NAMALWA (cell line): Measurements from ENCODE around the gene TANC1.
"Not testable (repeated sequence)": the region's sequence is repeated elsewhere in the genome, so short reads cannot be mapped to it uniquely, and the experiment has no call there.

Experiments used
- DNase-seq: peaks from one replicate; pipeline ENCODE4 v3.0.0-alpha.2; 2015; ENCODE audit warnings: low spot score

Gene TANC1

DNA sequence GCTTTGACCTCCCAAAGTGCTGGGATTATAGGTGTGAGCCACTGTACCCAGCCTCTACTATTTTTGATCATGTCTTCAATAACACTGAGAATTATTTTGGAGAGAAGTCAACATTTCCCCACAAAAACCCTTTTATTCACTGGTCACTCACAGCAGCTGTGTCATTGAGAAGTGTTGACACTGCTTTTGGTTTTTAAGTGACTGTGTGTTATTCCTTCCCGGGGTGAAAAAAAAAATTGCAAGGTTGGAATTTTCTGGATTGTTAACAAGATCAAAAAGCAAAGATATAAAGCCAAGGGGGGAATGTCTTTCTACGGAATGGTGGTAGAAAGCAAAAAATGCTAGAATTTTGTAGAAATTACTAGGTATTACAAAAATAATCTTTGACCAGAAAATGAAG is 61.5 kb downstream of the TANC1 start:
- DNase-seq: no peak

DNA sequence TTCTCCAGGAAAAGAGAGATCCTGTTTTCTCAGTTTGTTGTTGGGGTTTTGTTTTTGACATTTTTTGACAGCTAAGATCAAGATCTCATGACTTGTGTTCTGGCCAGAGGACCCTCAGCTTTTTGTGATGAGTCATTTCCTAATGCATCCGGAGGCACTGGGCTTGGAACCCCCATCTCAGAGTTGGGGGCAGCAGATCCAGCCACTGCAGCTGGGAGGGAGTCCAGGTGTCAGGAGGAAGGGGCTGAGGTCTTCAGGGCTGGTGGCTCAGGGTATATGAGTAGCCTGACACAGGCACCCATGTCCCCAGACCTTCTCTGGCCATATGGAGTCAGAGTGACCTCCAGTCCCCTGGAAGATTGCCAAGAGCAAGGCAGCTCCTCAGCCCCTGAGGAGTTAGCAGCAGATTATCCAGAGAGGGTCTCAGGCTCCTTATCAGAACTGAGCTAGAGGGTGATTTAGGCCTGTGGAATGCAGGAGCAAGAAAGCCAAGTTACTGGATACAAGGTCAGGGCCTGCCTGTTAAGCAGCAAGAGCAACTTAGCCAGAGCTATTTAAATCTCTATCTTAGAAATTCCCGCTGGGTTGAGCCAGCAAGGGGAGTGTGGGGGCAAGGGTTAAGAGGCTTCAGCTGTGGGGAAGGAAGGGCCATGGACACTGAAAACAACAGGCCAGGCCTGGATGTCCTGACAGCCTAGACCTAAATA is 62.4 kb downstream of the TANC1 start:
- no peak for DNase-seq

DNA sequence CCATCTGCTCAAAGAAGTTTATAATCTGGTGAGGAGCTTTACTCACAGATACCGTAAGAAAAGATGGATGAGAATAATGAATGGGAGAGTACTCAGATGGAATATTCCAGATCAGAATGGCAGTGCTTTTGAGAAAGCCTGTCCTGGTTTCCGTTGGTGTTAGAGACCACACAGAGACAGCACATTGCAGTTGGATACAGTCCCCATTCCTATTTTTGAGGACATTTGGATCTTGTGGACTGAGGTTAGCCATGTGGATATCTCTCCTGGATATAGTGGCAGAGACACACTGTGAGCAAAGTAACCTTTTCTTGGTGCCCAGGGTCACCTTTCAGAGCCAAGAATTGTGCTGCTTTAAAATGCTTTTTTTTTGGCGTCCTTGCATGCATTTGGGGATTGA is 63.7 kb downstream of the TANC1 start:
- DNase-seq: no peak

DNA sequence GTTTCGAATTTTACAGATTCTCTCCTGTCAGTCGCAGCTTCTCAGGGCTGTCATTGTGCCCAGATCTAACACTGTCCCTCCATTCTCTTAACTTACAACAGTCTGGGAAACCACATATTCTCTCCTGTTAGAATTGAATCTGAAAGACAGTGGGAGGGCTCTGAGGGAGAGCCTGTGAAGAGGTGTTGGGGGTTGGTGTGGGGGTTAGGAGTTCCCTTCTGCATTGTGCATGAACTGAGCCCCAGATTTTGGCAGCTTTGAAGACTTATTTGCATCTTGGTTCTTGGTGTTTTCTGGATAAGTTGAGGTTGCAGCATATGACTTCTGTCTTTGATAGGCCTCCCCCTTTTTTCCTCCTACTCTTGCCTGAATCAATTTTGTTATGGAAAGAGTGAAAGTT is 64.1 kb downstream of the TANC1 start:
- DNase-seq: no peak

DNA sequence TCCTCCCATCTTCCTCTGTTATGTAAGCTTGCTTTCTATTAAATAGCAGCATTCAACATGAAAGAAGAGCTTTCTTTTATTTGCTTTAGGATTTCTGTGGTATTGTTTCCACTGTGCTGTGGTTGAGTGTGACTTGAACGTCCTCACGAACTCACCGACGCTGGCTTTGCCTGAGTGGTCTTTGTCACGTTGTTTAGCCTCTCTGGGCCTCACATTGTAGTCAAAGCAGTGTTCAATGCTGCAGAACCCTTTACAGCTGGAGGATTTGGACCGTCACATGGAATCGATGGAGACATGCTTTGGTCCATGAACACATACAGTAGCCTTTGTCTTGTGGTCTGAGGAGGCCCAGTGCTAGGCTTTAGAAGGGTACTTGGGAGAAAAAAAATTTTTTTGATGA is 66.3 kb downstream of the TANC1 start:
- DNase-seq: no peak

DNA sequence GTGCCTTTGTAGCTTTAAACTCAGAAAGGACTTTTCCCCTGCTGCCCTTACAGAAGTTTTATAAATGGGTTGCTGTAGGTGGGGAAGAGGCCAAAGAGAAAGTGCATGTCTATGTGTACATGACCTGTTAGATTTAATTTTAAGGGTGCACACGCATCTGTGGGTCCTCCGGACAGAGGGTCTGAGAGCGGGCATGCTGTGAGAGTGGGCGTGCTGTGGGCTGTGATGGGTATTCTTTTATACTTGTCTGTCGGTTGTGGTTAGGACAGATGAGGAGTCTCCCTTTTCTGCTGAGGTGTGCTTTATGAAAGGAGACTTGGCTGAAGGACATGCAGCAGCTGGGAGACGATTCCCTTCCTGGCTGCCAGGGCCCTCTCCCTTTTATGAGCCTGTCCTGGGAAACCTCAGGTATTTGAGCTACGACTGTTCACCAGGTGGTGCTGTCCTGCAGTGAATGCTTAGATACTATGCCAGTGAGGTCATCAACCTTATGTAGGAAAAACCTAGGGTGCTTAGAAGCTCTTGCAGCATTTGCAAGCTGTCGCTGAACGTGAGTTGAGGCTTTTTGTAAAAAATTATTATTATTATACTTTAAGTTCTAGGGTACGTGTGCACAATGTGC is 67.5 kb downstream of the TANC1 start:
- DNase-seq: peak; percentile 16

DNA sequence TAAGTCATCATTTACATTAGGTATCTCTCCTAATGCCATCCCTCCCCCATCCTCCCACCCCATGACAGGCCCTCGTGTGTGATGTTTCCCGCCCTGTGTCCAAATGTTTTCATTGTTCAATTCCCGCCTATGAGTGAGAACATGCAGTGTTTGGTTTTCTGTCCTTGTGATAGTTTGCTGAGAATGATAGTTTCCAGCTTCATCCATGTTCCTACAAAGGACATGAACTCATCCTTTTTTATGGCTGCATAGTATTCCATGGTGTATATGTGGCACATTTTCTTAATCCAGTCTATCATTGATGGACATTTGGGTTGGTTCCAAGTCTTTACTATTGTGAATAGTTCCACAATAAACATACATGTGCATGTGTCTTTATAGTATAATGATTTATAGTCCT is 68.0 kb downstream of the TANC1 start:
- not testable (repeated sequence) for DNase-seq

DNA sequence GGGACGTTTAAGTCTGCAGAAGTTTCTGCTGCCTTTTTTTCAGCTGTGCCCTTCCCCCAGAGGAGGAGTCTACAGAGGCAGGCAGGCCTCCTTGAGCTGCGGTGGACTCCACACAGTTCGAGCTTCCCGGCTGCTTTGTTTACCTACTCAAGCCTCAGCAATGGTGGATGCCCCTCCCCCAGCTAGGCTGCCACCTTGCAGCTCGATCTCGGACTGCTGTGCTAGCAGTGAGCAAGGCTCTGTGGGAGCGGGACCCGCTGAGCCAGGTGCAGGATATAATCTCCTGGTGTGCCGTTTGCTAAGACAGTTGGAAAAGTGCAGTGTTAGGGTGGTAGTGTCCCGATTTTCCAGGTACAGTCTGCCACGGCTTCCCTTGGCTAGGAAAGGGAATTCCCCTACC is 72.9 kb downstream of the TANC1 start:
- not testable (repeated sequence) for DNase-seq

DNA sequence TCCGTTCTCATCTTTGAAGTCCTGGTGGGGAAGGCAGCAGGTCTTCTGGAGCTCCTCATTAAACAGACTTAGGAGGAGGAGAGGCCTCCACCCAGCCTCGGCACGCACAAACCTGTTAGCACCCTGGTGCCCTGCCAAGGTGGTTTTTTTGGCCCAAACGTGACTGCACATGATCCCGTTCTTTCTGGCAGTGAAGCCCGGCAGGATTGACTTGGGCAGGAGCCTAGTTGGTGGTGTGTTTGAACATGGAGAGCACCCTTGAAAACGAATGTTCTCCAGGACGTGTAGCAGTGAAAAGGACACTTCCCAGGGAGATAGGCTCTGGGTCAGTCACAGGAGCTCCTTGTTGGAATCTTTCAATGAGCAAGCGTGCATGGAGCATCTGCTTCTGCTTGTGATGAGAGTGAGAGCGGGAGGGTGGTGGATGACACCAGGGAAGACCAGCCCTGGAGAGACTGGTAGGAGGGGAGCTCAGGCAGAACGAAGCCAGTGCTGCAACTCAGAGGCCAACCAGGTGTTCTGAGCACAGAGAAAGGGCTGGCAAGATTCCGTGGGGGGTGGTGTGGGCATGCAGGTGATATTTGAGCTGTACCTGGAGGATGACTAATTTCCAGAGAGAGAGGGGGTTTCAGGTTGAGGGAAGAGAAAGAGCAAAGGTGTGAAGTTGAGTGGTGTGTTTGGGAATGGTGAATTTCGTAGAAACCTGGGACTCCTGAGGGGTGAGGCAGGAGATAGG is 73.8 kb downstream of the TANC1 start:
- no peak for DNase-seq

DNA sequence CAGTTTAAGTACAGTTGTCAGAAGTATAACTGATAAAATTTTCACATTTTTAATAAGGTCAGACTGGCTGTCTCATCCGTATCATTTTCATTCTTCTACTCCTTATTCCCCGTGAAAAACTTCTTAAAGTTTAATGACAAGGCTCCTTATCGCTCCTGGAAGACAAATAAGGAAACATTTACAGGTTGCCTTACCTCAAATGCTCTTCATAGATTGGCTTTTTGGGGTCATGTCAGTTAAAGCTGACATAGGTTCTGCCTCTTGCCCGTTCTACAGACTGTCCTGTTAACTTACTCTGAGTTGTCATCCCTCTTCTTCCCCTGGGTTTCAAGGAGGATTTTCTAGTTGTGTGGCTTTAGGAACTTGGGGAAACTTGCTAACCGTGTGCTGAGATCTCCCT is 75.3 kb downstream of the TANC1 start:
- no peak for DNase-seq

DNA sequence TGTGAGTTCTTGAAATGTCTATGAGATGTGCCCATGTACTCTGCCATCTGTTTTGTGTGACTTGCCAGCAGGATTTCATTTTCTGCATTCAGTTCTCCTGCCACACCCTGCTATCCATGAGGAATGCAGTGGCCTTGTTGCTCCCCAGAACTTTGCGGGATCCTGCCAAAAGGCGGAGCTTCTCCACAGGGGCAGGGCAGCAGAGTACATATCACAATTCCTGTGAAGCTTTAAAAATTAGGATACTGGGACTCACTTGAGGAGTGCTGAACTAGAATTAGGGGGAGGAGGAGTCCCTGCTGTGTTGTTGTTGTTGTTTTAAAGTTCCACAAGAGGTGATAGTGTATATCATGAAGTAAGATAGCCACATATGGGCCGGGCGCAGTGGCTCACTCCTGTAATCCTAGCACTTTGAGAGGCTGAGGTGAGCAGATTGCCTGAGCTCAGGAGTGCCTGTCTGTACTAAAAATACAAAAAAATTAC is 76.4 kb downstream of the TANC1 start:
- DNase-seq: no peak

DNA sequence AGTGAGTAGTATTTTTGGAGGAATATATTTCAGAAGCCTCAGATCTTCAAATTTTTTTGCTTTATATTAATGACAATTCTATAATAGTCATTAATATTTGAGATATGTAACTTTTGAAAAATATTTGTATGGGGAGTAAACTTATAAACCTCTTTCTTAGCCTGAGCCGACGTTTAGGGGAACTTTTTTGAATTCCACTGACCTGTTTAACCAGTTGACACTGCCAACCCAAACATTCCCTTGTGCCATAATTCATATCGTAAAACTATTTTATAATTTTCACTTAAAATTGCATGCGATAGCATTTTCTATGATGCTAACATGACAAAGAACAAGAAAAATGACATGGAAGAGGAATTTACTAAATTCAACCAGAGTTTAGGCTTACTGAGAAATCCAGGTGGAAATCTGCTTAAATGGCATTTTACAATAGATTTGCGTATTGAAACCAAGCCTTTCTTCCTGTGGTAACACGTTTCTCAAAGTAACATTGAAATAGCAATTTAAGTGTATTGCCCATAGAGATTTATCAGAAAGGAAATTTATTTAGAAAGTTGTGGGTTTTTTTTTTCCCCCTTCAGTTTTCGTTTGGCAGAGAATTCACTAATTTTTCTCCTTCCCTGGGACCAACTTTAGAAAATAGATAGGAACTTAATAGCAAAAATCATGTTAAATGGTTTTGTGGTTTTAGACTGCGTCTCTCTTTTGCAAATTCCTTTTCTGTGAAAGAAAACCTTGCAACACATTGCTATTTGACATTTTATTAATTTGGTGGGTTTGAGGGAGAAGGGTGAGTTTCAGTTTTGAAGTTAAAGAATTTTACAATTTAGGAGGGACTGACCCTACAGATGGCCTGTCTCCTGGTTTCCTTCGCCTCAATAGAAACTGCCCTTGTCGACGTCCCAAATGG is 77.4 kb downstream of the TANC1 start:
- no peak for DNase-seq

DNA sequence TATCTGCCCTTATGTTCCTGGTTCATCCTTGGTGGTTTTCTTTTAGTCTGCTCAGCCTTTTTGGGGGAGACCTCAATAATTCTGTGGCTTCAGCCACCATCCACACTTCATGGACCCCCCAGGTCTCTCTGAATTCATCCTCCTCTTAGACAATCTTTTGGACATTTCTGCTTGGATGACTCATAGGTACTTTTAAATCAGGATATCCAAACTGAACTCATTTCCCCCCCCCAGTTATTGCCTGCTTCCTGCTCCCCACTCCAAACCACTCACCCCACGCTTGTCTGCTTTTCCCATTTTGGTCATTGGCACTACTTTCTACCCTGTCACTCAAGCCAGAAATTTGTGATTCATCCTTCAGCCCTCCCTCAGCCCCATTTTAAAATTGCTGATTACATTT is 78.5 kb downstream of the TANC1 start:
- no peak for DNase-seq

DNA sequence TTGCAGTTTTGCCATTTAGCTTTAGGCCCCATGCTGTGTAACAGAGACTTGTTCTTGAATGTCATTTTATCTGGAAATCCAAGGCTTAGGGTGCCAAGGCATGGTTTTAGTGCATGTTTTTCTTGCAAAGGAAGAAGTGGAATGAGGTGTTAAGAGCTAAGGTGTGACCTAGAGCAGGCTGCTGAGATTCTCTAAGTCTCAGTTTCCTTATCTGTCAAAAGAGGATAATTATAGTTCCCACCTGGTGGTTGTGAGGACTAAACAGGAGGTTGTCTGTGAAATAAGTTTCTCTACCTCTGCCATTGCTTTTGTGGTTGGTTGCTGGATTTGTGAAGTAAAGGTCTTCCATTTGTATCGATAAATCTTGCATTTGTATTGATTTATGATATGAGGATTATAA is 82.0 kb downstream of the TANC1 start:
- no peak for DNase-seq

DNA sequence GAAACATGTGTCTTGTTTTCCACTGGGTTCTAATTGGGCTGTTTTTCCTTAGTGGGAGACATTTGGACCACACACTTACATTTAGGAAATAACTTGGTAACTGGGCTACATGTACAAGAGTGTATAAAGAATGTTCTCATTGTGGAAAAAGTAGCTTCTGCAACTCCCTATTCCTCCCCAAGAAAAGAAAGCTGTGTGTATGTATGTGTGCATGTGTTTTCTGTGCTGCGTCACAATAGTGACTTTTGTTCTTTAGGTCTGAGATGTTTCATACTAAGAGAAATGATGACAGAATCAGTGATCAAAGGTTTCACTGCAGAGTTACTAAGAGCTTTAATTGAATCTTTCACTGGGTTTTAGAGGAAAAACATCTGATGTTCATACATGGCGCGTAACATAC is 82.7 kb downstream of the TANC1 start:
- DNase-seq: no peak

DNA sequence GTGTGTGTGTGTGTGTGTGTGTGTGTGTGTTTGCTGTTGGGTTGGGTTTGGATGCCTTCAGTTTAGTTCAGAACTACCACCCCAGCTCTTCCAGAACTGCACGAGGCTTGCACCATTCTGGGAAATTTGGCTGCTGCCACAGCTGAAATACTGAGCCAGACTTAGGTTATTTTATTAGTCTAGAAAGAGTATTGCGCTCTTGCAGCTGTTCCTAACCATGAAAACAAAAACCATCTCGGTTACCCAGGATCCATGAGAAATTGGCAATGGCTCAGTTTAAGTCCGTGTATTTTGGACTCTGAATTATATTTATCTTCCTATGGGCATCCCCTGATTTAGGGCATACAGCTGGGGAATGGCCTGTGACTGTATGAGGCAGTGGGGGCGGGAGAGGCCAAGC is 83.2 kb downstream of the TANC1 start:
- no peak for DNase-seq

DNA sequence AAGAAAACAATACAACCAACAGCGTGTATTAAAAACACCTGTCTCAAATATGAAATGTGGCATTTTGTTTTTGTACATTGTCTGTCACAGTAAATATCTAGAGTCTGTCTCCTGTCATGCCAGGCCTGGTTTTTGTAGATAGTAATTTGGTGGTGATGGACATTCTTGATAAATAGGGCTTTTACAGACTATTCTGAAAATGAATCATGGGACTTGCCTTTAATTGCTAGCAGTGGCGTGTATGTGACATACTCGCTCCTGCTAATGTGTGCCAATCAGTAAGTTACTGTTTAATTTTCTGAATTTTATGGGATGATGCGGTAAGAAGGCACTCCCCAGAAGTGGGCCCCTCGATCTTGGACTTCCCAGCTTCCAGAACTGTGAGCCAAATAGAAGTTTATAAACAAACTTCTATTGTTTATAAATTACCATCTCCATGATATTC is 83.7 kb downstream of the TANC1 start:
- no peak for DNase-seq

DNA sequence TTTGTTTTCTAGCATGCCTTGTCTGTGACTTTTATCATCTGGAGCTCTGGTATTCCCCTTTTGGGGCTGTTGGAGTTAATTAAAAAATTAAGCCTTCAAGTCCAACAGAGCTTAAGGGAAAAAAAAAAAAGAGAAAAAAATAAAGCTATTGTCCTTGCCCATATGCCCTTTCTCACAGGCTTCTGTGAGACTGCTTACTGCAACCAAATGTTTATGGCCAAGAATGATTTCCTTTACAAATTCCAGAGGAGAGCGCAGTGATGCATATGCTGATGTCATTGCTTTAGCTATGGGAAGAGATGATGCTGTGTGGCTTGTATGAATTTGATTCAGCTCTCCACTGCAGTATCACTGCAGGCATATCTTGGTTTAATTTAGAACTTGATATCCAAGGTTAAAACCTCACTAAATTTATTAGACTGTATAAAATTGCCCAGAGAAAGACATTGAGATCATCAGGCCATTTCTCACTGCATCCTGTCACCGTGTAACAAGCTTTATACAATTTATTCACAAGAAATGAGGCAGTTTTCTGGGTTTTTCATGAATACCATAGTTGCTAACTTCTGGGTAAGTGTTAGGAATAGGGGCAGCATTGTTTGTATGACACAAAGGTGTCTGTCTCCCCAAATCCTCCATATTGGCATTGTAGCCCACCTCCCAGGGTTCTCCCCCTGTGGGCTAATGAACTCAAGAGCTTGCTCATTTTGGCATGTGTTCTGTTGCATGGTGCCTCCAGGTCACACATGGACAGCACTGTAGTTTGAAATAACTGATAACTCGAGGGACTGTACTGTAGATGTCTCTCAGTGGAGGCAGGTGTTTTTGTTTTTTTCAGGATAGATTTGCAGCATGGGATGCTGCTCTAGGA is 85.0 kb downstream of the TANC1 start:
- no peak for DNase-seq

DNA sequence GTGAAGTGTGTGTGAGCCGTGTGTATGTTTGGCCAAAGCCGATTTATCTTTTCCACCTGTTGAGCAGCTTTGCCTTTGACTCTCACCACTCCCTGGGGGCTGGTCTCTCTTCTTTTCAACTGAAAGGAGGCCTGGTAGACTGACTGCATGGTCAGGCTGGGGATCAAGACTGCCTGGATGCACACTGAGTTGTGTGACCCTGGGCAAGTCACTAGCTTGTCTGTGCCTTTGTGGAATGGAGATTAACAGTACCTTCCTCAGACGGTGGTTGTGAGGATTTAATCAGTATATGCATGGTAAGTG is 85.5 kb downstream of the TANC1 start:
- no peak for DNase-seq

DNA sequence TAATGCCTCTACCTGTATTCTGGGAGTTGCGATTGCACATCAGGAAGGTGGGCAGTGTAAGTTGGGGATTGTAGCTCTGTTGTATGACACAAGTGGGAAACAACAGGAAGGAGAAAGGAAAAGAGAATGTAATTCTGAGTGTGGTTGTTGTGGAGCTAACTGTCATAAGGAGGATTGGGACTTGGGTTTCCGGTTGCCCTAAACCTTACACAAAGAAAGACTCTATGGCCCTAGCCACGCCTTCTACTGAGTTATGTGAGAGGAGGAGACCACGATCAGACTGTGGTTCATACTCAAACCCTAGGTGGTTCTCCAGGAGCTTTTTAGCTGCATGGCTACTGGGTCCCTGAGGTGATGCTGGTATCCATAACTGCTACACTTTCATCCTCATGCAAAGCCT is 86.5 kb downstream of the TANC1 start:
- DNase-seq: no peak

DNA sequence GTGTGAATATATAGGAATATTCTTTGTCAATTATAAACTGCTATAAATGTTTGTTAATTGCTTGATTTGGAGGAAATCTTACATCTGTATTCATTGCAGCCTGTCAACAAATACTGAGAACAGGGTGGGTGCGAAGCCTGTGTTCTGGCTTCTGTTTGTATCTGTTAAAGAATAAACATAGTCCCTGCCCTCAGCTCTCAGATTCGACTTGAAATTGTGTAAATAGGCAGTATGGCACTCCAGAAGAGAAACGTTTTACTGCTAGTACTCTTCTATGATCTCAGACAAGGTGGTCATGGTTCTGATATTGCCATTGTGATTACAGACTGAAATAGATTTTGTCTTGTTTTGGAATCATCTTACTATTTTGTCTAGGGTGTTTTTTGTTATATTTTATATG is 92.1 kb downstream of the TANC1 start:
- no peak for DNase-seq
